ENCODE results near the gene PTGDR2.

PTGDR2 gene

GRCh38 chr11:60855726-60856633 lies at the start of gene PTGDR2:
TSS of gene PTGDR2 (minus strand) at chr11:60855950. CDS start at chr11:60853722, 2,228 bp downstream.
- DNase-seq = no peak

GRCh38 chr11:60905047-60905446 lies 49.3 kb upstream of the PTGDR2 start:
- no peak for DNase-seq

DNA sequence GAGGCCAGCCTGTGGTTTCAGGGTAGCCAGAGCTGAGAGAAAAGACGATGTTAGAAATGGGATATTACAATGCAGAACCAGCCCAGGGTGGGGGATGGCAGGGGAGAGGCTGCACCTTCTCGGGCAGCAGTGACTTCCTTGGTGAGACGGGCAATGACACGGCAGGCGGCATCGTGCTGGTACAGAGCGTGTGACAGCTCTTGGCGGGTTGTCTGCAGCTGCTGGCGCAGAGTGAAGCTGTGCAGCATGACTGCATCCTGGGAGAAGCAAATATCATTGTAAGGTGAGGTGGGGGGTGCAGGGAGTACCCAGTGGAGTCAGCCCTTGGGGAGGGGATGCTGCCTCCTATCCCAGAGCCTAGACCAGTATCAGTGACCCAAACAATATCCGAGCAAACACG lies 46.9 kb upstream of the PTGDR2 start:
- no peak for DNase-seq

DNA sequence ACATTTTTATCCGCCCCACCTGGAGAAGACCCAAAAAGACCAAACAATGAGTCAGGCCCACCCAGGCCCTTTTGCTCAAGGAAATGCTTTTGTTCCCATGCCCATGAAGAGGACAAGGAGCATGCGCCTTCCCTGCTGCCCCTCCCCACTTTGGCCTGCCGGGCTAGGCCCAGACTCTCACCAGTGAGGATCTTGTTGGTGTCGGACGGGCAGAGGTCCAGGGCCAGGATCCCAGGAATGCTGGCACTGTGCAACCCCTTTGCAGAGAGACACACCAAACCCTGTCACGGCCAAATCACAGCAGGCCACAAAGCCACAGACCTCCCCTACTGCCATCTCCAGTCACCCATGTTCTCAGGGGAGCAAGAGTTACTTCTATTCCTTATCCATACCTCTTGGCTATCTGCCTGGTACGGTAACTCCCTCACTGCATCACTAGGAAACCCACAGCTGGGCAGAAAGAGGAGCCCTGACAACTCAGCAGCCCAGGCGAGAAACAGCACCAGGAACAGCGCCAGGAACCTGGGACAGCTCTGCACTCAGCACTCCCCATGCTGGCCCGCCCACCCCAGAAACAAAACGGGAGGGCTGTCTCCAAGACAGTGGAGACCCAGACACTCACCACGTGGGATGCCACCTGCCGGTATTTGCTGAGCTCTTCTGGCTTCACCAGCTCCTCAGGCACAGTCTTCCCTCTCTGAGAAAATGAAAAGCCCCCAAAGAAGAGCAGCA lies 45.1 kb upstream of the PTGDR2 start:
- no peak for DNase-seq

- DNase-seq = no peak
These were observed 44.2 kb upstream of the PTGDR2 start for GRCh38 chr11:60899977-60900376.

GRCh38 chr11:60899046-60899936 lies 43.5 kb upstream of the PTGDR2 start:
- DNase-seq = no peak

GRCh38 chr11:60897496-60897895 lies 41.7 kb upstream of the PTGDR2 start:
- DNase-seq = no peak

DNA sequence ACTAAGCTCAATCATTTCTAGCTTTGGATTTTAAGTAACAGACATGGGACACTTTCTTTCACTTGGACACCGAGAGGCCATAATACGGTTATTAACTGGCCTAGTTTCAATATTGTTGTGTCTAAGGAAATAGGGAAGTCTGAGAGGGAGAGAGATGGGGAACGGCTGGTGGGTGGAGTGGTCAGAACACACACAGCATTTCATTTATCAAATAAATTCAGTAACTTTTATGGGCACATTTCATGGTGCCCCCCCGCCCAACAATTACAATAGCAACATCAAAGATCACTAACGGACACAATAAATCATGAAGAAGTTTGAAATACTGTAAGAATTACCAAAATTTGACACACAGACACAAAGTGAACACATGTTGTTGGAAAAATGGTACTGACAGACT lies 39.9 kb upstream of the PTGDR2 start:
- no peak for DNase-seq

GRCh38 chr11:60891103-60891741 lies 35.5 kb upstream of the PTGDR2 start:
- DNase-seq = no peak

GRCh38 chr11:60890696-60891095 lies 34.9 kb upstream of the PTGDR2 start:
- no peak for DNase-seq

- DNase-seq = no peak
These were observed 34.1 kb upstream of the PTGDR2 start for GRCh38 chr11:60889869-60890311.

DNA sequence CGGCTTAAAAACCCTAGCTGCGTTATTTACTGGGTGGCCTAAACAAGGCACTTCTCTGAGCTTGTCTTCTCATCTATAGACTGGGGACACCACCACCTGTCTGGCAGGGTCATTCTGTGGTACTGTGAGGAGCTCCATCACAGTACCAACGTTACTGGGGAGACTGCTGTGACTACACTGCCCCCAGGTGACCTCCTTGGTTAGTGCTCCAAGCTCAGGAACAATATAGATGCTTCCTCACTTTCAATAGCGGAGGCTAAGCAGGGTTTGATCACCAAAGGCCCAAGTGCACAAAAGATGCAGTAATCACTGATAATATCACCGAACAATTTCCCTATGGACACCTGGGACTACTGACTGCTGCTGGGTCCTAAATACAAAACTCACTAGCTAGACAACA lies 31.8 kb upstream of the PTGDR2 start:
- no peak for DNase-seq

GRCh38 chr11:60880643-60881282 lies 25.0 kb upstream of the PTGDR2 start:
- no peak for DNase-seq

DNA sequence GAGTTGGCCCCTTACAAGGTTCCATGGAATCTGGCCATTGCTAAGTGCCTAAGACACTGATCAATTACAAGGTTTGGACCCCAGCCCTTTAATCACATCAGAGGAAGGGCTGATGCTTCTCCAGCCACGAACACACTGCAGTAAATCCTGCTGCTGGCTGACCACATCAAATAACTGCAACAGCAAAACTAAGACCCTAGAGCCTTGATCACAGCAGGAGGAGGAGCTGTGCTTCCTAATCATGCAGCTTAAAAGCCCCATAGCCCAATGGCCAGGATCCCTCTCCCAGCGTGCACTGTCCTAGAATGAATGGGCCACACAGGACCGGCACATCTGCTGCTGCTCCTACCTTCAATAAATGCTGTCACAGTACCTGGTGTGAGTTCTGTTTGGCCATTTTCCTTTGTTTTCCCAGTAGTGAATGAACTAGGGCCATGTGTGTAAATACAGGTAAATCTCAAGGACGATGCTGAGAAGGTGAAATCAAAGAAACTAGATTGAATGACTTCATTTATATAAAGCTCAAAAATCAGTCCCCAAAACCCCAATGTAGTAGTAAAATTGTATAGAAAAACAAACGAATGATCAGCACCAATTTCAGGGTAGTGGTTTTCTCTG lies 24.3 kb upstream of the PTGDR2 start:
- no peak for DNase-seq

DNA sequence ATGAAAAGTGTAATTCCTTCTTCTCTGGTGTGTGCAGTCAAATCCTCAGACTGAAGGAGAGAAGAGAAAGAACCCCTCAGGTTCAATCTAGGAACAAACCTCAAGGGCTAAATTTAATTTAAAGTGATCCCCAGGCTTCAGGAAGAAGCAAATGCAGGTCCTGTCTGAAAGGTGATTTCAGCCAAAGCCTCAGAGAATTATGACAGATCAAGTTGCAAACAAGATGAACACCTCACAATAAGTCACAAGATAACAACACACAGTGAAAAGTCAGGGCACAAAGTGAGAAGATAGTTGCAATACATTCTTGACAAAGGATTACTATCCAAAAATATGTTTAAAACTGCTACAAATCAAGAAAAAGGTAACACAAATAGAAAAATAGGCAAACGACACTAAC lies 23.4 kb upstream of the PTGDR2 start:
- DNase-seq = no peak

DNA sequence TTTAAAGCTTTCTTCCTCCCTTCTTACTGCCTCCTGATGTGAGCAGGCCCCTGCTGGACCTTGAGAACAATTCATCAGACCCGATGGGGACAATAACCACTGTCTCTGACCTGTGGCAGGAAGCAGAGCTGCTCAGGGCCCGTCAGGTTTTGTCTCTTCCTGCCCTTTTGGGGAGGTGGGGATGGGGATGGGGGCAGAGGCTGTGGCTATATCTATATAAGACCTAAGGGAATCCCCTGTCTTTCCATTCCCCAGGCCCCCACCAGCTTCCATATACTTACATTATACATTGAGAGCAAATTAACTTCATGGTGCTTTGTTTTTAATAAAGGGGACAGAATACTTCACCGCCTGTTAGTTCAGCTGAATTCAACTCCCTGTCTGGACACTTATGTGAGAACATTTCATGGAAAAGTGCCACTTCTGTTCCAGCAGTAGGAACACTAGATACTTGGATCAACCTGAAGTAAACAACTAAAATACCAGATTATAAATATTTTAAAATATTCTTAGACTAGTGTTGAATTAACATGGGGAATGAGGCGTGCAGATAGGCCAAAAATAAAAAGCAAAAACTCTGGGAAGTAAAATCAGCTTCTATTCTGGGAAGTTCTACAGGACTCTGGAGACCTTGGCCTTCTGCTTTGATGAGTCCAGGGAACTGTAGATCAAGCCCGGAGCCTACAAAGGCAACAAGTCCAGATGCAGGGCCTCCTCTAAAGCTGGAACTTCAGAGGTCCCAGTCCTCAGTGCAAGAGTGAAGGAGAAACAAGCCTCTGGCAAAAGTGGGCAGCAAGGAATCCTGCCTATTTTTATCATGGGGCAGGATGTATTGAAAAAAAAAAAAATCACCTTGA lies 22.7 kb upstream of the PTGDR2 start:
- DNase-seq = no peak

GRCh38 chr11:60876168-60876485 lies 20.4 kb upstream of the PTGDR2 start:
- no peak for DNase-seq

DNA sequence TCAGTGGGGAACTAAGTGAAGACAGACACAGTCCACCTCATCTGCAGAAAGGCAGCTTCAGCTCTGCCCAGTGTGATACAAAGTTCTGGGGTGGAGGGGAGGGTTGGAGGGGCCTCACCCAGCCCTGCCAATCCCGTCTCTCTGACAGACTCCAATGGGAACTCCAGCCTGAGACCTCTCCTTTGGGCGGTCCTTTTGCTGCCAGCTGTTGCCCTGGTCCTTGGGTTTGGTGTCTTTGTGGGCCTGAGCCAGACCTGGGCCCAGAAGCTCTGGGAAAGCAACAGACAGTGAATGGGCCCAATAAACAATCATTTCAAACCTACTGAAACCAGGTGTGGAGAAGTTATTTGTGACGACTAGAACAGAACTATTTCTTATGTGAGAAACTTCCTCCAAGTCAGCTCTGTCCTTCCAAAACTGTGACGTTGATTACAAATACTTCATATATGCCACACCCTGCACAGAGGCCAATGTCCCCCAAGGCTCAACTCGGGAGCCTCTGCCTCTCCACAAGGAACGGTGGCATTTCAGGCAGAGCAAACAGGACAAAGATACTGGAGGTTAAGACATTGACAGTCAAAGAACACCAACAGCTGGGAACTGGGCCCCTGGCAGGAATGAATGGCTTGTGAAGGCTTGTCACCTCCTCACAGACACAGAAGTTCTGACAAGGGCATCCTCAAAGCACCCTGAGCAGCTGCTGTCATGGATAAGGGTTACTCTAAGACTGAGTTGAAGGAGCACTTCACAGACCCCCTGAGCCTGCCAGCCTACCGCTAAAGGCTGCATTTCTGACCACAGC lies 19.8 kb upstream of the PTGDR2 start:
- DNase-seq = no peak

- no peak for DNase-seq
These were observed 18.9 kb upstream of the PTGDR2 start for GRCh38 chr11:60874421-60875365.
